Measurements from ENCODE around the gene MCM10.
A peak's percentile ranks its signal among the peaks of the same experiment; 100 is the strongest.
"Not testable (repeated sequence)": the region's sequence is repeated elsewhere in the genome, so short reads cannot be mapped to it uniquely, and the experiment has no call there.

The MCM10 gene

DNA sequence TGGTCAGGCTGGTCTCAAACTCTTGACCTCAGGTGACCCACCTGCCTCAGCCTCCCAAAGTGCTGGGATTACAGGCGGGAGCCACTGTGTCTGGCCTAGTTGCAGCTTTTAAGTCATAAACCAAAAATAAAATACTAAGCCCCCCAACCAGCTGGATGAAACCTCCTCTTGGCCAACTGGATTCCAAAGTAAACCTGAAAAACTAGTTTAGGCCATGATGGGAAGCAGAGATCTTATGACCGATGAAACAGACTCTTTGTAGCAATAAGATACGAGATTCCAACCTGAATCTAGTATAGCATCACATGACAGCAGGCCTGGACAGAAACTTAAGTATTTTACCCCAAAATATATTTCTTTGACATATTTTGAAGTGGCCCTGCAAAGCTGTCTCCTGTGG lies 9.1 kb upstream of the MCM10 start:
- WGBS (ENCODE audit: extremely low coverage, insufficient coverage, insufficient read length) = no CpG with 5 or more reads among the region's 3 CpGs
- Histone ChIP-seq H3K27me3 (ENCODE audit: insufficient read depth, low read length) (no peaks in the 10 kb centered on the region), H3K23ac (ENCODE audit: low read length) (no peak overlapping the region)

DNA sequence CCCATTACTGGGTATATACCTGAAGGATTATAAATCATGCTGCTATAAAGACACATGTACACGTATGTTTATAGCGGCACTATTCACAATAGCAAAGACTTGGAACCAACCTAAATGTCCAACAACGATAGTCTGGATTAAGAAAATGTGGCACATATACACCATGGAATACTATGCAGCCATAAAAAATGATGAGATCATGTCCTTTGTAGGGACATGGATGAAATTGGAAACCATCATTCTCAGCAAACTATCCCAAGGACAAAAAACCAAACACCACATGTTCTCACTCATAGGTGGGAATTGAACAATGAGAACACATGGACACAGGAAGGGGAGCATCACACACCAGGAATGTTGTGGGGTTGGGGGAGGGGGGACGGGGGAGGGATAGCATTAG lies 5.5 kb upstream of the MCM10 start:
- not testable (repeated sequence) for DNase-seq; H3K79me2 ChIP-seq (ENCODE audit: control insufficient read depth, insufficient read depth, low read length, poor library complexity); H4K91ac ChIP-seq (ENCODE audit: low read depth, low read length); H2BK5ac ChIP-seq (ENCODE audit: low read depth, low read length, poor library complexity); H3K4me1 ChIP-seq (ENCODE audit: control insufficient read depth in 1 of 2, insufficient read depth in 2 of 2, low read length in 2 of 2); H2BK120ac ChIP-seq (ENCODE audit: insufficient read depth, low read length, poor library complexity); H3K9ac ChIP-seq (ENCODE audit: low read length); H3K14ac ChIP-seq (ENCODE audit: low read length); H2AFZ ChIP-seq (ENCODE audit: insufficient read depth, low read length, poor library complexity); H3K4me3 ChIP-seq (ENCODE audit: low read depth, low read length); H2BK12ac ChIP-seq (ENCODE audit: low read length); H4K8ac ChIP-seq (ENCODE audit: low read depth, low read length); H3K18ac ChIP-seq (ENCODE audit: low read length); H4K12ac ChIP-seq (ENCODE audit: low read depth, low read length); H3K4me2 ChIP-seq (ENCODE audit: low read length); H3K9me3 ChIP-seq (ENCODE audit: insufficient read depth, low read depth, low read length); H3K23ac ChIP-seq (ENCODE audit: low read length); H3K27ac ChIP-seq (ENCODE audit: low read depth, low read length); H2AK5ac ChIP-seq (ENCODE audit: low read length); H3K4ac ChIP-seq (ENCODE audit: low read depth, low read length); H3K27me3 ChIP-seq (ENCODE audit: insufficient read depth, low read length); H3K36me3 ChIP-seq (ENCODE audit: control insufficient read depth in 1 of 2, insufficient read depth in 2 of 2, low read length in 2 of 2)
- no CpG with 5 or more reads among the region's 4 CpGs for WGBS (ENCODE audit: extremely low coverage, insufficient coverage, insufficient read length)
- peaks cover 11% of the 10 kb centered on the region for H3K79me1 ChIP-seq (ENCODE audit: low read length)

More for the DNA sequence above, 9.1 kb upstream of the MCM10 start:
- Histone ChIP-seq H3K4me3 (ENCODE audit: low read depth, low read length) (no peak overlapping the region), H3K4me2 (ENCODE audit: low read length) (peak overlapping the region; percentile 38), H3K14ac (ENCODE audit: low read length) (no peak overlapping the region), H4K12ac (ENCODE audit: low read depth, low read length) (no peak overlapping the region), H2BK120ac (ENCODE audit: insufficient read depth, low read length, poor library complexity) (peak overlapping the region; percentile 76), H3K9ac (ENCODE audit: low read length) (no peak overlapping the region), H3K79me2 (ENCODE audit: control insufficient read depth, insufficient read depth, low read length, poor library complexity) (no peaks in the 10 kb centered on the region), H2AFZ (ENCODE audit: insufficient read depth, low read length, poor library complexity) (no peak overlapping the region), H3K4ac (ENCODE audit: low read depth, low read length) (no peak overlapping the region), H3K79me1 (ENCODE audit: low read length) (peaks cover 11% of the 10 kb centered on the region), H4K91ac (ENCODE audit: low read depth, low read length) (peak overlapping the region; percentile 24), H4K8ac (ENCODE audit: low read depth, low read length) (peak overlapping the region; percentile 28), H2BK12ac (ENCODE audit: low read length) (no peak overlapping the region), H3K27ac (ENCODE audit: low read depth, low read length) (peak overlapping the region; percentile 93), H2AK5ac (ENCODE audit: low read length) (no peak overlapping the region), H3K4me1 (ENCODE audit: control insufficient read depth in 1 of 2, insufficient read depth in 2 of 2, low read length in 2 of 2) (peaks cover 4 to 9% of the 10 kb centered on the region in 2 experiments), H3K9me3 (ENCODE audit: insufficient read depth, low read depth, low read length) (no peaks in the 10 kb centered on the region), H2BK5ac (ENCODE audit: low read depth, low read length, poor library complexity) (peak overlapping the region; percentile 40), H3K36me3 (ENCODE audit: control insufficient read depth in 1 of 2, insufficient read depth in 2 of 2, low read length in 2 of 2) (no peaks in the 10 kb centered on the region), H3K18ac (ENCODE audit: low read length) (no peak overlapping the region)
- peak; percentile 30 to 80 for DNase-seq

DNA sequence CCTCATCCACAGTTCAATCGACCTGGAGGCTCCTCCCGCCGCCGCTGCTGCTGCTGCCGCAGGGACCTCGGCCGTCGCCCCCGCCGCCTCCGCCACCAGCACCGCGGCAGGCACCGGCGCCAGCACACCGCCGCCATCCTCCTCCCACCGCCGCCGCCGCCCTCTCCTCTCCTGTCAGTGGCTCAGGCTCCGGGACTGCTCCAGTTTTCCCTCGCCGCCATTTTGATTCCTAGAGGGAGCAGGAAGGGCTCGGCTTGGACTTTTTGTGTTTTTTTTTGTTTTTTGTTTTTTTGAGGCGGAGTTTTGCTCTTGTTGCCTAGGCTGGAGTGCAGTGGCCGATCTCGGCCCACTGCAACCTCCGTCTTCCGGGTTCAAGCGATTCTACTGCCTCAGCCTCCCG lies 3.0 kb upstream of the MCM10 start:
- peaks cover 7% of the 10 kb centered on the region for H3K79me1 ChIP-seq (ENCODE audit: low read length)
- H2BK5ac ChIP-seq (ENCODE audit: low read depth, low read length, poor library complexity) = no peak overlapping the region
- no peaks in the 10 kb centered on the region for H3K9me3 ChIP-seq (ENCODE audit: insufficient read depth, low read depth, low read length)
- H3K4me1 ChIP-seq (ENCODE audit: control insufficient read depth in 1 of 2, insufficient read depth in 2 of 2, low read length in 2 of 2) = peaks cover 3 to 8% of the 10 kb centered on the region in 2 experiments
- no peak overlapping the region for H3K23ac ChIP-seq (ENCODE audit: low read length)
- no peak overlapping the region for H3K4me3 ChIP-seq (ENCODE audit: low read depth, low read length)
- H2AK5ac ChIP-seq (ENCODE audit: low read length) = no peak overlapping the region
- H3K4ac ChIP-seq (ENCODE audit: low read depth, low read length) = no peak overlapping the region
- WGBS (ENCODE audit: extremely low coverage, insufficient coverage, insufficient read length) = no CpG with 5 or more reads among the region's 32 CpGs
- no peak overlapping the region for H3K18ac ChIP-seq (ENCODE audit: low read length)
- no peak overlapping the region for H4K8ac ChIP-seq (ENCODE audit: low read depth, low read length)
- H2BK12ac ChIP-seq (ENCODE audit: low read length) = peak overlapping the region; percentile 43
- H3K4me2 ChIP-seq (ENCODE audit: low read length) = no peak overlapping the region
- H2BK120ac ChIP-seq (ENCODE audit: insufficient read depth, low read length, poor library complexity) = no peak overlapping the region
- no peak overlapping the region for H3K9ac ChIP-seq (ENCODE audit: low read length)
- H3K14ac ChIP-seq (ENCODE audit: low read length) = no peak overlapping the region
- H3K36me3 ChIP-seq (ENCODE audit: control insufficient read depth in 1 of 2, insufficient read depth in 2 of 2, low read length in 2 of 2) = peaks cover 0 to 2% of the 10 kb centered on the region in 2 experiments
- no peak overlapping the region for H4K12ac ChIP-seq (ENCODE audit: low read depth, low read length)
- H3K27ac ChIP-seq (ENCODE audit: low read depth, low read length) = no peak overlapping the region
- peaks cover 7% of the 10 kb centered on the region for H3K79me2 ChIP-seq (ENCODE audit: control insufficient read depth, insufficient read depth, low read length, poor library complexity)
- H3K27me3 ChIP-seq (ENCODE audit: insufficient read depth, low read length) = no peaks in the 10 kb centered on the region
- no peak overlapping the region for H2AFZ ChIP-seq (ENCODE audit: insufficient read depth, low read length, poor library complexity)
- H4K91ac ChIP-seq (ENCODE audit: low read depth, low read length) = no peak overlapping the region
- DNase-seq = peak; percentile 21 to 70

GRCh38 chr10:13161857-13162271 lies 506 bp downstream of the MCM10 start:
- Histone ChIP-seq H4K8ac (ENCODE audit: low read depth, low read length) (peak overlapping the region; percentile 44), H3K18ac (ENCODE audit: low read length) (no peak overlapping the region), H2BK12ac (ENCODE audit: low read length) (no peak overlapping the region), H3K14ac (ENCODE audit: low read length) (no peak overlapping the region), H3K79me2 (ENCODE audit: control insufficient read depth, insufficient read depth, low read length, poor library complexity) (peaks cover 7% of the 10 kb centered on the region), H3K9me3 (ENCODE audit: insufficient read depth, low read depth, low read length) (no peaks in the 10 kb centered on the region), H2AK5ac (ENCODE audit: low read length) (no peak overlapping the region), H4K12ac (ENCODE audit: low read depth, low read length) (peak overlapping the region; percentile 2), H3K27ac (ENCODE audit: low read depth, low read length) (no peak overlapping the region), H3K4me3 (ENCODE audit: low read depth, low read length) (peak overlapping the region; percentile 91), H3K79me1 (ENCODE audit: low read length) (peaks cover 4% of the 10 kb centered on the region), H3K36me3 (ENCODE audit: control insufficient read depth in 1 of 2, insufficient read depth in 2 of 2, low read length in 2 of 2) (peaks cover 2 to 5% of the 10 kb centered on the region in 2 experiments), H3K9ac (ENCODE audit: low read length) (peak overlapping the region; percentile 65), H2AFZ (ENCODE audit: insufficient read depth, low read length, poor library complexity) (peak overlapping the region; percentile 88), H3K23ac (ENCODE audit: low read length) (no peak overlapping the region), H4K91ac (ENCODE audit: low read depth, low read length) (no peak overlapping the region), H3K4me2 (ENCODE audit: low read length) (peak overlapping the region; percentile 87), H3K27me3 (ENCODE audit: insufficient read depth, low read length) (no peaks in the 10 kb centered on the region), H3K4me1 (ENCODE audit: control insufficient read depth in 1 of 2, insufficient read depth in 2 of 2, low read length in 2 of 2) (peaks cover 3 to 6% of the 10 kb centered on the region in 2 experiments), H2BK5ac (ENCODE audit: low read depth, low read length, poor library complexity) (no peak overlapping the region), H2BK120ac (ENCODE audit: insufficient read depth, low read length, poor library complexity) (no peak overlapping the region), H3K4ac (ENCODE audit: low read depth, low read length) (peak overlapping the region; percentile 57)
- WGBS (ENCODE audit: extremely low coverage, insufficient coverage, insufficient read length) = no CpG with 5 or more reads among the region's 18 CpGs
- DNase-seq = peak in 1 of 2 donors; percentile 11

All from trophoblast cell (in vitro differentiated cells and primary cell).